GM12878 (cell line): Measurements from ENCODE around the gene PTPN14.

Experiments
- BMI1 ChIP-seq: fragments of 450-650 bp; IDR thresholded peaks from 2 replicates; pipeline ENCODE4 v1.6.1; 2016; ENCODE audit warnings: mild to moderate bottlenecking, moderate library complexity, borderline replicate concordance
- CEBPB ChIP-seq, 2 experiments: fragments of 150-350 bp in 1 of 2; IDR thresholded peaks; 2 replicates each; pipeline ENCODE4 v1.6.1; 2012 to 2014; ENCODE audit warnings: low read depth in 2 of 2, low read length in 2 of 2, borderline replicate concordance in 1 of 2, inconsistent platforms in 1 of 2
- EZH2 ChIP-seq: IDR thresholded peaks from 2 replicates; pipeline ENCODE4 v1.6.1; 2012; ENCODE audit warnings: low read depth, mild to moderate bottlenecking, control low read depth, inconsistent platforms, low read length, borderline replicate concordance; ENCODE audit not compliant: control insufficient read depth
- JUND ChIP-seq: IDR thresholded peaks from 2 replicates; pipeline ENCODE4 v1.6.1; 2012; ENCODE audit warnings: low read depth, mild to moderate bottlenecking, low read length, improper control_type of control experiment, moderate library complexity
- NFIC ChIP-seq: IDR thresholded peaks from 2 replicates; pipeline ENCODE4 v1.6.1; 2012; ENCODE audit warnings: low read depth, mild to moderate bottlenecking, inconsistent platforms, low read length, moderate library complexity
- TAF1 ChIP-seq: IDR thresholded peaks from 2 replicates; pipeline ENCODE4 v1.6.1; 2011; ENCODE audit warnings: mild to moderate bottlenecking, low read depth, low read length, borderline replicate concordance
- YY1 ChIP-seq: IDR thresholded peaks from 2 replicates; pipeline ENCODE4 v1.6.1; 2011; ENCODE audit warnings: low read depth, mild to moderate bottlenecking, low read length

DNA sequence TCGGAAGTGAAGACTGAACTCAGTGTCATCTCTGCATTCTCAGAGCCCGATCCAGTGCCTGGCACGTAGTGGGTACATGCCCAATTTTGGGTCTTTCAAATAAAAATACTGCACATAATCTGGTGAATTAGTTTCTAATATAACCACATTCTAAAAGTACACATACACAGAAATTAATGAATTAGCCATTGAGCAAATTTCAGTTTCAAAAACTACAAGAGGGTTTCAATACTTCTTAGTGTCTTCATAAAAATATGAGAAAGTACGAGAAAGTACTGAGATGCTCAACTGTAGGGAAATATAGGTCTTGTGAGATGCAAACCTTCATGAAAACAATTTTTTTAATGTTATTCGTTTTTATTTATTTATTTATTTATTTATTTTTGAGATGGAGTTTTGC lies 183.6 kb downstream of the PTPN14 start:
- TF ChIP-seq BMI1 (no peak), CEBPB (IDR thresholded peaks at IDR 0.05; ENCODE audit: borderline replicate concordance in 1 of 2, low read depth in 2 of 2, low read length in 2 of 2) (no peak), JUND (no peak), EZH2 (no peak), TAF1 (no peak), NFIC (no peak), YY1 (no peak)
